HCT116 (cell line): ENCODE measurements around the gene PRKAG2. TPM values are rescaled to one million over a fixed set of nuclear protein-coding genes. Genes with fewer than 3 reads are reported as not detected.

Source experiments
- ATAC-seq: fragments of 200-7000 bp; cut with Tn5 transposase; 2 replicates; pipeline ENCODE4 v1.9.1; 2020; ENCODE audit warnings: mild to moderate bottlenecking, moderate library complexity
- BruUV-seq: library from RNA; stranded (reverse); fragments of 400-500 nt; replicated peaks from 2 replicates; lab custom pipeline; 2021; lab: Mats Ljungman, UMichigan
- CTCF ChIA-PET: fragments of 300-600 bp; sonication (Branson Sonifier 250); formaldehyde crosslinking; loops from one replicate; lab custom pipeline; 2021; ENCODE audit warnings: antibody characterized with exemption; lab: Charles Lee
- POLR2A ChIA-PET: fragments of 300-600, 350-600 bp; sonication (Branson Sonifier 250); formaldehyde crosslinking; loops from one replicate; lab custom pipeline; 2021; ENCODE audit warnings: antibody characterized with exemption; lab: Charles Lee
- RAD21 ChIA-PET, 2 experiments: fragments of 300-600 bp; sonication (Branson Sonifier 250); formaldehyde crosslinking; loops; one replicate each; lab custom pipeline; 2023; ENCODE audit warnings: low total read pairs in 2 of 2; ENCODE audit not compliant: uncharacterized antibody in 2 of 2, unreplicated experiment in 2 of 2, low non-redundant PET in 1 of 2; lab: Charles Lee
- DNase-seq: peaks from one replicate; pipeline ENCODE4 v3.0.0-alpha.2; 2010; ENCODE audit warnings: low read depth, low spot score
- H2AFZ ChIP-seq: fragments of 200-600 bp; shearing (Covaris generic), sonication (generic); 2 replicates; pipeline ENCODE4 v1.6.1; 2017; ENCODE audit warnings: low read depth, mixed run types, mixed read lengths, antibody characterized with exemption, low read length; ENCODE audit not compliant: poor library complexity, severe bottlenecking
- H3K27ac ChIP-seq: 2 replicates; pipeline ENCODE4 v1.5.1; 2012; ENCODE audit warnings: low read depth, low read length
- H3K27me3 ChIP-seq: fragments of 200-600 bp; sonication (generic); 2 replicates; pipeline ENCODE4 v1.6.1; 2016; ENCODE audit warnings: mixed run types, low read length, mixed read lengths; ENCODE audit not compliant: insufficient read depth
- H3K36me3 ChIP-seq, 2 experiments: fragments of 200-500 bp in 1 of 2; fragments of 200-600 bp in 1 of 2; sonication (Bioruptor generic) in 1 of 2; sonication (generic) in 1 of 2; 2 replicates each; pipeline versions ENCODE4 v1.5.1 to v1.6.1; 2014 to 2016; ENCODE audit warnings: low read length in 2 of 2, inconsistent platforms in 1 of 2, mixed read lengths in 1 of 2, mixed run types in 1 of 2; ENCODE audit not compliant: insufficient read depth in 2 of 2, control insufficient read depth in 1 of 2
- H3K4me1 ChIP-seq, 2 experiments: fragments of 200-600 bp in 1 of 2; sonication (generic) in 1 of 2; 2 replicates each; pipeline versions ENCODE4 v1.5.1 to v1.6.1; 2012 to 2017; ENCODE audit warnings: low read length in 2 of 2, inconsistent platforms in 1 of 2, mild to moderate bottlenecking in 1 of 2, mixed read lengths in 1 of 2, mixed run types in 1 of 2, moderate library complexity in 1 of 2; ENCODE audit not compliant: insufficient read depth in 2 of 2, control insufficient read depth in 1 of 2
- H3K4me2 ChIP-seq: fragments of 200-600 bp; sonication (generic); 2 replicates; pipeline ENCODE4 v1.6.1; 2017; ENCODE audit warnings: mixed run types, low read length, mixed read lengths
- H3K4me3 ChIP-seq, 2 experiments: fragments of 200-600 bp in 1 of 2; sonication (generic) in 1 of 2; replicated peaks in 1 of 2; 2 replicates each; pipeline ENCODE4 v1.5.1; 2011 to 2016; ENCODE audit warnings: low read length in 2 of 2, control low read depth in 1 of 2, low read depth in 1 of 2, mild to moderate bottlenecking in 1 of 2, mixed read lengths in 1 of 2, mixed run types in 1 of 2
- H3K79me2 ChIP-seq: fragments of 200-600 bp; sonication (generic); 2 replicates; pipeline ENCODE4 v1.6.1; 2017; ENCODE audit warnings: mild to moderate bottlenecking, mixed run types, low read length, moderate library complexity, mixed read lengths; ENCODE audit not compliant: insufficient read depth
- H3K9ac ChIP-seq: fragments of 200-600 bp; sonication (generic); 2 replicates; pipeline ENCODE4 v1.6.1; 2016; ENCODE audit warnings: low read length, mixed read lengths
- H3K9me2 ChIP-seq: fragments of 200-600 bp; sonication (generic), shearing (Covaris generic); 2 replicates; pipeline ENCODE4 v1.6.1; 2017; ENCODE audit warnings: mixed run types, mild to moderate bottlenecking, moderate library complexity; ENCODE audit not compliant: insufficient read depth
- H3K9me3 ChIP-seq, 2 experiments: fragments of 200-500 bp in 1 of 2; fragments of 200-600 bp in 1 of 2; sonication (Bioruptor generic) in 1 of 2; sonication (generic) in 1 of 2; 2 replicates each; pipeline ENCODE4 v1.6.1; 2014 to 2017; ENCODE audit warnings: low read length in 2 of 2, mixed read lengths in 2 of 2, inconsistent platforms in 1 of 2, low read depth in 1 of 2, mild to moderate bottlenecking in 1 of 2, mixed run types in 1 of 2, moderate library complexity in 1 of 2; ENCODE audit not compliant: control insufficient read depth in 1 of 2, insufficient read depth in 1 of 2
- H4K20me1 ChIP-seq: fragments of 200-600 bp; sonication (generic), shearing (Covaris generic); 2 replicates; pipeline ENCODE4 v1.6.1; 2017; ENCODE audit warnings: mixed run types, mild to moderate bottlenecking, moderate library complexity; ENCODE audit not compliant: insufficient read depth
- CBX3 ChIP-seq: IDR thresholded peaks from 2 replicates; pipeline ENCODE4 v1.6.1; 2012; ENCODE audit warnings: low read depth
- CEBPB ChIP-seq: IDR thresholded peaks from 2 replicates; pipeline ENCODE4 v1.6.1; 2012; ENCODE audit warnings: low read depth
- CTCF ChIP-seq, 3 experiments: fragments of 200-600 bp in 1 of 3; sonication (generic) in 1 of 3; IDR thresholded peaks in 2 of 3; conservative IDR thresholded peaks in 1 of 3; 2 replicates each; pipeline ENCODE4 v1.5.1; 2012 to 2017; ENCODE audit warnings: low read depth in 2 of 3, low read length in 2 of 3, antibody characterized with exemption in 1 of 3, borderline replicate concordance in 1 of 3, control low read depth in 1 of 3, mild to moderate bottlenecking in 1 of 3, mixed read lengths in 1 of 3, mixed run types in 1 of 3, moderate library complexity in 1 of 3; ENCODE audit not compliant: insufficient read depth in 1 of 3
- ELF1 ChIP-seq: IDR thresholded peaks from 2 replicates; pipeline ENCODE4 v1.6.1; 2012; ENCODE audit warnings: low read depth, borderline replicate concordance
- EZH2phosphoT487 ChIP-seq: fragments of 200-600 bp; IDR thresholded peaks from 2 replicates; pipeline ENCODE4 v1.6.1; 2018; ENCODE audit warnings: antibody characterized with exemption, borderline replicate concordance
- FOSL1 ChIP-seq: IDR thresholded peaks from 2 replicates; pipeline ENCODE4 v1.6.1; 2012; ENCODE audit warnings: low read depth
- MAX ChIP-seq: IDR thresholded peaks from 2 replicates; pipeline ENCODE4 v1.6.1; 2012
- POLR2AphosphoS5 ChIP-seq: IDR thresholded peaks from 2 replicates; pipeline ENCODE4 v1.6.1; 2011; ENCODE audit warnings: mild to moderate bottlenecking, low read depth, low read length, moderate library complexity
- RAD21 ChIP-seq: IDR thresholded peaks from 2 replicates; pipeline ENCODE4 v1.6.1; 2012; ENCODE audit warnings: low read depth, mild to moderate bottlenecking
- REST ChIP-seq: IDR thresholded peaks from 2 replicates; pipeline ENCODE4 v1.6.1; 2012; ENCODE audit warnings: low read depth
- SP1 ChIP-seq: IDR thresholded peaks from 2 replicates; pipeline ENCODE4 v1.6.1; 2012; ENCODE audit warnings: low read depth
- YY1 ChIP-seq: IDR thresholded peaks from 2 replicates; pipeline ENCODE4 v1.6.1; 2011; ENCODE audit warnings: low read length, low read depth, moderate library complexity, mild to moderate bottlenecking; ENCODE audit not compliant: insufficient replicate concordance; ENCODE audit errors: extremely low read depth
- ZBTB33 ChIP-seq: IDR thresholded peaks from 2 replicates; pipeline ENCODE4 v1.6.1; 2011; ENCODE audit warnings: mild to moderate bottlenecking, low read length, moderate library complexity; ENCODE audit not compliant: insufficient replicate concordance; ENCODE audit errors: extremely low read depth
- intact Hi-C: fragments of 100-400 bp; cut with micrococcal nuclease; formaldehyde crosslinking; loops from 2 replicates; pipeline ENCODE4 v1.10.0; 2022
- total RNA-seq: library from RNA; stranded (reverse); gene quantifications from one replicate; pipeline ENCODE4 v1.2.1, GENCODE V29; 2021; ENCODE audit not compliant: unreplicated experiment

The PRKAG2 gene
- total RNA-seq, 1 experiment from 2014 or later = 23.6 TPM

- H3K4me1 ChIP-seq = peaks cover 13 to 43% of the 10 kb centered on the region in 2 experiments
- TF ChIP-seq SP1 (no peak), ELF1 (no peak), MAX (no peak), CBX3 (no peak), FOSL1 (no peak), REST (no peak), CTCF (IDR thresholded peaks at IDR 0.05 in 2 of 3, conservative IDR thresholded peaks at IDR 0.05 in 1 of 3; ENCODE audit: borderline replicate concordance in 1 of 3, insufficient read depth in 1 of 3, low read depth in 2 of 3, low read length in 2 of 3) (no peak), YY1 (no peak), ZBTB33 (no peak), POLR2AphosphoS5 (no peak), RAD21 (no peak), EZH2phosphoT487 (no peak), CEBPB (no peak)
- TF ChIP-seq, all 23 proteins: peak for 0
- ATAC-seq (no peak), DNase-seq (no peak)
- no peak overlapping the region for H2AFZ ChIP-seq
- peaks cover 50% of the 10 kb centered on the region for H4K20me1 ChIP-seq
- no peaks in the 10 kb centered on the region for H3K36me3 ChIP-seq
- no peak overlapping the region for H3K4me2 ChIP-seq
- ChIA-PET POLR2A (no interaction called here), CTCF (no interaction called here), RAD21 (no interaction called here)
- H3K27ac ChIP-seq = no peak overlapping the region
- no peak overlapping the region for H3K9ac ChIP-seq
- intact Hi-C loops = no loop called here
- no peaks in the 10 kb centered on the region for H3K9me3 ChIP-seq
- H3K9me2 ChIP-seq = no peaks in the 10 kb centered on the region
- BruUV-seq = no TSS peak
- no peaks in the 10 kb centered on the region for H3K27me3 ChIP-seq
- H3K4me3 ChIP-seq = no peak overlapping the region
- peaks cover 96% of the 10 kb centered on the region for H3K79me2 ChIP-seq
These were observed 362.2 kb downstream of the PRKAG2 start for GRCh38 chr7:151514461-151515275.
